Bronchial epithelial cell (primary cell): ENCODE data around the gene SDK2. TPM values are rescaled to one million over a fixed set of nuclear protein-coding genes. Genes with fewer than 3 reads are reported as not detected.
A peak's percentile ranks its signal among the peaks of the same experiment; 100 is the strongest.

ENCODE experiments used
- DNase-seq: peaks from one replicate; pipeline ENCODE4 v3.0.0-alpha.2; 2010; ENCODE audit warnings: low read depth
- FAIRE-seq: peaks from 2 replicates; lab custom pipeline; 2011; peaks lifted over from hg19 to GRCh38; lab: Jason Lieb, UNC
- H3K27me3 ChIP-seq: 2 replicates; pipeline ENCODE4 v1.5.1; 2011; ENCODE audit warnings: low read length; ENCODE audit not compliant: control insufficient read depth, insufficient read depth
- H3K36me3 ChIP-seq: 2 replicates; pipeline ENCODE4 v1.5.1; 2011; ENCODE audit warnings: low read length; ENCODE audit not compliant: control insufficient read depth, insufficient read depth
- H3K4me3 ChIP-seq: 2 replicates; pipeline ENCODE4 v1.5.1; 2011; ENCODE audit warnings: mild to moderate bottlenecking, low read depth, low read length, control low read depth
- total RNA-seq: library from RNA; depleted of rRNA; stranded (reverse); fragments of >200 nt; gene quantifications from 2 replicates; pipeline ENCODE4 v1.2.1, GENCODE V29; 2014
- TF ChIP-seq, protein P1 (sequence below): IDR thresholded peaks from 2 replicates; pipeline ENCODE4 v1.5.1; 2011; ENCODE audit warnings: mild to moderate bottlenecking, moderate library complexity, low read length, control low read depth, inconsistent platforms; ENCODE audit not compliant: insufficient read depth, severe bottlenecking

The SDK2 gene
- total RNA-seq, 1 donor from 2014 or later, result 2.1 TPM

DNA sequence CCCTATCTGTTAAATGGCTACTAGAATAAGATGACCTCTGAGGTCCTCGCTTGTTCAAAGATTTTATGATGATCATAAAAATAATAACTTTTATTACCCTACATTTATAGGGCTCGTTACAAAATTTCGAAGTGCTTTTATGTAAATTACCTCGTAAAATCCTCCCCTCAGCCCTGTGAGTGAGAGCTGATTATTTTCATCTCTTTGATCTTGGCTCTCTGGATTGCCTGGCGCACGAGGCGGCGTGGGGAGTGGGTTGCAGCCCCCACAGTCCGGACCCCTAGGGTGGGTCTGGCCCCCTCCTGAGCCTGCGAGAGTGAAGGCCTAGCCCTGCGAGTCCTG lies 1.6 kb downstream of the SDK2 start:
- no peak for FAIRE-seq
- no peaks in the 10 kb centered on the region for H3K36me3 ChIP-seq
- TF ChIP-seq, protein P1, sequence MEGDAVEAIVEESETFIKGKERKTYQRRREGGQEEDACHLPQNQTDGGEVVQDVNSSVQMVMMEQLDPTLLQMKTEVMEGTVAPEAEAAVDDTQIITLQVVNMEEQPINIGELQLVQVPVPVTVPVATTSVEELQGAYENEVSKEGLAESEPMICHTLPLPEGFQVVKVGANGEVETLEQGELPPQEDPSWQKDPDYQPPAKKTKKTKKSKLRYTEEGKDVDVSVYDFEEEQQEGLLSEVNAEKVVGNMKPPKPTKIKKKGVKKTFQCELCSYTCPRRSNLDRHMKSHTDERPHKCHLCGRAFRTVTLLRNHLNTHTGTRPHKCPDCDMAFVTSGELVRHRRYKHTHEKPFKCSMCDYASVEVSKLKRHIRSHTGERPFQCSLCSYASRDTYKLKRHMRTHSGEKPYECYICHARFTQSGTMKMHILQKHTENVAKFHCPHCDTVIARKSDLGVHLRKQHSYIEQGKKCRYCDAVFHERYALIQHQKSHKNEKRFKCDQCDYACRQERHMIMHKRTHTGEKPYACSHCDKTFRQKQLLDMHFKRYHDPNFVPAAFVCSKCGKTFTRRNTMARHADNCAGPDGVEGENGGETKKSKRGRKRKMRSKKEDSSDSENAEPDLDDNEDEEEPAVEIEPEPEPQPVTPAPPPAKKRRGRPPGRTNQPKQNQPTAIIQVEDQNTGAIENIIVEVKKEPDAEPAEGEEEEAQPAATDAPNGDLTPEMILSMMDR, result no peak
- no peaks in the 10 kb centered on the region for H3K27me3 ChIP-seq
- H3K4me3 ChIP-seq, result peak overlapping the region; percentile 78
- no peak for DNase-seq

- Histone ChIP-seq H3K27me3 (no peaks in the 10 kb centered on the region), H3K4me3 (no peak overlapping the region), H3K36me3 (peaks cover 1% of the 10 kb centered on the region)
- no peak for FAIRE-seq
- TF ChIP-seq, protein P1, result no peak
- DNase-seq, result no peak
These were observed 2.2 kb downstream of the SDK2 start for GRCh38 chr17:73641826-73642600.

- FAIRE-seq (no peak), DNase-seq (no peak)
- no peak overlapping the region for H3K4me3 ChIP-seq
- TF ChIP-seq, protein P1, result no peak
- peaks cover 1% of the 10 kb centered on the region for H3K36me3 ChIP-seq
- H3K27me3 ChIP-seq, result no peaks in the 10 kb centered on the region
These were observed 3.6 kb downstream of the SDK2 start for GRCh38 chr17:73640691-73641090.

GRCh38 chr17:73639932-73640331 lies 4.3 kb downstream of the SDK2 start:
- Histone ChIP-seq H3K36me3 (peaks cover 1% of the 10 kb centered on the region), H3K27me3 (no peaks in the 10 kb centered on the region), H3K4me3 (no peak overlapping the region)
- FAIRE-seq, result no peak
- TF ChIP-seq, protein P1, result no peak
- no peak for DNase-seq

- FAIRE-seq (no peak), DNase-seq (no peak)
- peaks cover 1% of the 10 kb centered on the region for H3K36me3 ChIP-seq
- H3K27me3 ChIP-seq, result no peaks in the 10 kb centered on the region
- TF ChIP-seq, protein P1, result no peak
- H3K4me3 ChIP-seq, result no peak overlapping the region
These were observed 4.9 kb downstream of the SDK2 start for GRCh38 chr17:73639322-73639721.

DNA sequence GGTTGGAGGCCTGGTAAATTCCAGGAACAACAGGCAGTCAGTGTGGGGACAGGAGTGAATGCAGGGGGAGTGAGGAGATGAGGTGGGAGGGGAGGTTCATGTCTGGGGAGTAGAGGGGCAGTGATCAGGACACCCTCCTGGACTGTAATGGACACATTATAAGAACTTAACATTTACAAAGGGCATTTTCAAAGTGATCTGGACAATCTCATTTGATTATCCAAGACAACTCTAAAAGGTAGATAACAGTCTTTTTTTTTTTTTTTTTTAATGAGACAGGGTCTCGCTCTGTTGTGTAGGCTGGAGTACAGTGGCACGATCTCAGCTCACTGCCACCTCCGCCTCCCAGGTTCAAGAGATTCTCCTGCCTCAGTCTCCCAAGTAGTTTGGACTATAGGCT lies 5.7 kb downstream of the SDK2 start:
- Histone ChIP-seq H3K27me3 (no peaks in the 10 kb centered on the region), H3K4me3 (no peak overlapping the region), H3K36me3 (peaks cover 1% of the 10 kb centered on the region)
- no peak for FAIRE-seq
- no peak for DNase-seq
- TF ChIP-seq, protein P1, result no peak
